ENCODE measurements around the gene JARID2. TPM values are rescaled to one million over a fixed set of nuclear protein-coding genes. Genes with fewer than 3 reads are reported as not detected.

The JARID2 gene
- total and polyA plus RNA-seq, 10 of the 15 experiments (the other 5 are each of a cell fraction or from before 2014, with no cell fraction given), result 4.2 to 21.6 (median 11.7) TPM

DNA sequence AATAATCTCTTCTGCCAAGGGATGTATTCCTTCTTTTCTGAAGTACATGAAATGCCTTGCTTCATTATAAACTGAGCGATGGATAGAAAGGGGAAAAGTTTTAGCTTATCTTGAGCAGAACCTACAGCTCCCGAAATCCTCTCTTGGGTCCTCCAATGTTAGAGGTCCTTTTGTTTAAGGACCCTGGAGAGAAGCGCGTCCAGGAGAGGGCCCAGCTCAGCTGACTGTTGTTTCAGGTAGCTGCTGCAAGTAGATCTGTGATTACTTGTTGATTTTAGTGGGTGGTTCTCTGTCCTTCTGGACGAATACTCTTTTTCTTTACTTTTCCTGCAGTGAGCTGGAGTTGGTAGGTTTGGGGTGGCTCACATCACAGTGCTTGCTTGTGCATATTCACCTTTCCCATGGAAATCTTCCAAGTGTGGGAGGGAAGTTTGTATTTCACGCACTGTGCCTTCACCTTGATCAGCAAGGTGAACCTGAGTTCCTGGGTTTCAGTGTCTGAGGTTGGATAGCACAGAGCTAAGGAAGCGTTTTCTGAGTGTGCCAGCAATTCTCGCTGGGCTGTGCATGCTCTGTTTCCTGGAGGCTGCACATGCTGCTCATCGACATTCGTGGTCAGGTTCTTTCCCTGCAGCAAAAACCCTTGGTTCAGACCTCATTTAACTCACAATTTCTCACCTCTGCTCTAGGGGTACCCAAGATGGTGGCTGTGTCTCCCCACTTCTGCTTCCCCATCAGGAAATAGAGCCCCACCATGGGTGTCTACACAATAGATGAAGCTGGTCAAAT is 176.3 kb downstream of the JARID2 start (continued):
- TF ChIP-seq MXI1 (IDR thresholded peaks at IDR 0.05; ENCODE audit: low read depth, low read length) (peak; percentile 82; the same call in 1 of the 2 replicates), CBFB (IDR thresholded peaks at IDR 0.05; ENCODE audit: low read depth) (peak; percentile 88), NBN (IDR thresholded peaks at IDR 0.05) (peak; percentile 74; the same call in 1 of the 2 replicates), EP300 (IDR thresholded peaks at IDR 0.05; ENCODE audit: borderline replicate concordance in 1 of 2, control insufficient read depth in 1 of 2, low read depth in 2 of 2, low read length in 2 of 2) (peak; percentile 21 to 46; a peak in 2 of 4 replicates), RUNX3 (IDR thresholded peaks at IDR 0.05; ENCODE audit: low read length) (peak; percentile 95), MTA3 (IDR thresholded peaks at IDR 0.05; ENCODE audit: borderline replicate concordance, low read length) (no peak; the same call in 1 of the 2 replicates), CBX3 (IDR thresholded peaks at IDR 0.05; ENCODE audit: borderline replicate concordance, low read depth) (no peak), ZNF24 (IDR thresholded peaks at IDR 0.05) (peak; percentile 35; the same call in 1 of the 2 replicates), CHD2 (IDR thresholded peaks at IDR 0.05; ENCODE audit: borderline replicate concordance, low read depth, low read length) (peak; percentile 50; the same call in 1 of the 2 replicates), IKZF2 (IDR thresholded peaks at IDR 0.05) (peak in 1 of 2 experiments; percentile 76; a peak in 3 of 4 replicates), FOXK2 (IDR thresholded peaks at IDR 0.05) (no peak), BCL11A (IDR thresholded peaks at IDR 0.05; ENCODE audit: low read depth, low read length) (0 out of 2 replicates have a peak, but pooled peaks have one; percentile 11), SREBF1 (IDR thresholded peaks at IDR 0.05; ENCODE audit: low read length) (no peak), RELA (IDR thresholded peaks at IDR 0.05; ENCODE audit: borderline replicate concordance, partially characterized antibody) (no peak), GATAD2B (conservative IDR thresholded peaks at IDR 0.05; ENCODE audit: low read depth) (peak; percentile 27; the same call in 1 of the 2 replicates), EED (IDR thresholded peaks at IDR 0.05; ENCODE audit: low read depth) (peak; percentile 83), PAX8 (IDR thresholded peaks at IDR 0.05) (no peak), POU2F2 (IDR thresholded peaks at IDR 0.05; ENCODE audit: borderline replicate concordance, low read depth, low read length) (peak; percentile 46; the same call in 1 of the 3 replicates), ESRRA (IDR thresholded peaks at IDR 0.05; ENCODE audit: low read length) (no peak), ZSCAN29 (IDR thresholded peaks at IDR 0.05) (no peak; the same call in 1 of the 2 replicates), FOS (IDR thresholded peaks at IDR 0.05; ENCODE audit: borderline replicate concordance, extremely low read depth, insufficient read length) (no peak), NFYA (IDR thresholded peaks at IDR 0.05; ENCODE audit: borderline replicate concordance, low read depth, low read length) (no peak)
- TF ChIP-seq, protein P1, sequence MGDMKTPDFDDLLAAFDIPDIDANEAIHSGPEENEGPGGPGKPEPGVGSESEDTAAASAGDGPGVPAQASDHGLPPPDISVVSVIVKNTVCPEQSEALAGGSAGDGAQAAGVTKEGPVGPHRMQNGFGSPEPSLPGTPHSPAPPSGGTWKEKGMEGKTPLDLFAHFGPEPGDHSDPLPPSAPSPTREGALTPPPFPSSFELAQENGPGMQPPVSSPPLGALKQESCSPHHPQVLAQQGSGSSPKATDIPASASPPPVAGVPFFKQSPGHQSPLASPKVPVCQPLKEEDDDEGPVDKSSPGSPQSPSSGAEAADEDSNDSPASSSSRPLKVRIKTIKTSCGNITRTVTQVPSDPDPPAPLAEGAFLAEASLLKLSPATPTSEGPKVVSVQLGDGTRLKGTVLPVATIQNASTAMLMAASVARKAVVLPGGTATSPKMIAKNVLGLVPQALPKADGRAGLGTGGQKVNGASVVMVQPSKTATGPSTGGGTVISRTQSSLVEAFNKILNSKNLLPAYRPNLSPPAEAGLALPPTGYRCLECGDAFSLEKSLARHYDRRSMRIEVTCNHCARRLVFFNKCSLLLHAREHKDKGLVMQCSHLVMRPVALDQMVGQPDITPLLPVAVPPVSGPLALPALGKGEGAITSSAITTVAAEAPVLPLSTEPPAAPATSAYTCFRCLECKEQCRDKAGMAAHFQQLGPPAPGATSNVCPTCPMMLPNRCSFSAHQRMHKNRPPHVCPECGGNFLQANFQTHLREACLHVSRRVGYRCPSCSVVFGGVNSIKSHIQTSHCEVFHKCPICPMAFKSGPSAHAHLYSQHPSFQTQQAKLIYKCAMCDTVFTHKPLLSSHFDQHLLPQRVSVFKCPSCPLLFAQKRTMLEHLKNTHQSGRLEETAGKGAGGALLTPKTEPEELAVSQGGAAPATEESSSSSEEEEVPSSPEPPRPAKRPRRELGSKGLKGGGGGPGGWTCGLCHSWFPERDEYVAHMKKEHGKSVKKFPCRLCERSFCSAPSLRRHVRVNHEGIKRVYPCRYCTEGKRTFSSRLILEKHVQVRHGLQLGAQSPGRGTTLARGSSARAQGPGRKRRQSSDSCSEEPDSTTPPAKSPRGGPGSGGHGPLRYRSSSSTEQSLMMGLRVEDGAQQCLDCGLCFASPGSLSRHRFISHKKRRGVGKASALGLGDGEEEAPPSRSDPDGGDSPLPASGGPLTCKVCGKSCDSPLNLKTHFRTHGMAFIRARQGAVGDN (IDR thresholded peaks at IDR 0.05), result peak; percentile 90
